IMR-90 (cell line): ENCODE results near the gene PRSS56. TPM values are rescaled to one million over a fixed set of nuclear protein-coding genes. Genes with fewer than 3 reads are reported as not detected.

Source experiments
- ATAC-seq: fragments of 200-7000 bp; cut with Tn5 transposase; 2 replicates; pipeline ENCODE4 v1.9.1; 2020; ENCODE audit warnings: low read depth, mild to moderate bottlenecking, moderate library complexity
- BruUV-seq: library from RNA; stranded (reverse); fragments of 400-500 nt; replicated peaks from 2 replicates; lab custom pipeline; 2021; lab: Mats Ljungman, UMichigan
- CTCF ChIA-PET: fragments of 300-600 bp; formaldehyde crosslinking; extraction: SDS; loops from one replicate; lab custom pipeline; 2021; ENCODE audit warnings: antibody characterized with exemption; lab: Yijun Ruan, JAX
- POLR2A ChIA-PET: fragments of 300-600 bp; sonication (Branson Sonifier 250); formaldehyde crosslinking; loops from one replicate; lab custom pipeline; 2022; ENCODE audit warnings: antibody characterized with exemption; ENCODE audit not compliant: unreplicated experiment; lab: Charles Lee
- DNase-seq: peaks from one replicate; pipeline ENCODE4 v3.0.0; 2013
- H2AFZ ChIP-seq: replicated peaks from 2 replicates; pipeline ENCODE3; 2013; ENCODE audit warnings: low read length, mild to moderate bottlenecking; ENCODE audit not compliant: poor library complexity
- H2AK5ac ChIP-seq: 2 replicates; pipeline ENCODE4 v1.6.1; 2013; ENCODE audit warnings: low read depth, low read length, inconsistent platforms
- H2AK9ac ChIP-seq: replicated peaks from 2 replicates; pipeline ENCODE3; 2013; ENCODE audit warnings: mild to moderate bottlenecking, low read depth, low read length, moderate library complexity; ENCODE audit not compliant: poor library complexity
- H2BK120ac ChIP-seq: 2 replicates; pipeline ENCODE4 v1.6.1; 2013; ENCODE audit warnings: low read depth, low read length, inconsistent platforms
- H2BK15ac ChIP-seq: 3 replicates; pipeline ENCODE4 v1.6.1; 2013; ENCODE audit warnings: low read depth, low read length, inconsistent platforms
- H2BK20ac ChIP-seq: 2 replicates; pipeline ENCODE4 v1.6.1; 2013; ENCODE audit warnings: low read depth, mild to moderate bottlenecking, inconsistent platforms, low read length, moderate library complexity
- H2BK5ac ChIP-seq: 2 replicates; pipeline ENCODE4 v1.6.1; 2013; ENCODE audit warnings: mild to moderate bottlenecking, low read depth, low read length, inconsistent platforms; ENCODE audit not compliant: poor library complexity, severe bottlenecking
- H3K14ac ChIP-seq: replicated peaks from 2 replicates; pipeline ENCODE4 v1.6.1; 2013; ENCODE audit warnings: low read depth, low read length, inconsistent platforms
- H3K18ac ChIP-seq: 2 replicates; pipeline ENCODE4 v1.6.1; 2013; ENCODE audit warnings: low read depth, low read length, control low read depth
- H3K23ac ChIP-seq: 2 replicates; pipeline ENCODE4 v1.6.1; 2013; ENCODE audit warnings: low read depth, low read length, inconsistent platforms
- H3K27ac ChIP-seq: 2 replicates; pipeline ENCODE4 v1.5.1; 2013; ENCODE audit warnings: mild to moderate bottlenecking, control low read depth, low read length; ENCODE audit not compliant: insufficient read depth
- H3K27me3 ChIP-seq: 2 replicates; pipeline ENCODE4 v1.6.1; 2013; ENCODE audit warnings: low read length; ENCODE audit not compliant: control insufficient read depth, insufficient read depth
- H3K36me3 ChIP-seq: 2 replicates; pipeline ENCODE4 v1.6.1; 2013; ENCODE audit warnings: low read length, mixed read lengths; ENCODE audit not compliant: control insufficient read depth, insufficient read depth
- H3K4ac ChIP-seq: 2 replicates; pipeline ENCODE4 v1.6.1; 2013; ENCODE audit warnings: low read depth, low read length, inconsistent platforms
- H3K4me1 ChIP-seq: 2 replicates; pipeline ENCODE4 v1.6.1; 2013; ENCODE audit warnings: low read length, mixed read lengths; ENCODE audit not compliant: control insufficient read depth, insufficient read depth
- H3K4me2 ChIP-seq: 2 replicates; pipeline ENCODE4 v1.6.1; 2013; ENCODE audit warnings: low read depth, mild to moderate bottlenecking, control low read depth, low read length, moderate library complexity
- H3K4me3 ChIP-seq: 2 replicates; pipeline ENCODE4 v1.5.1; 2013; ENCODE audit warnings: low read depth, mild to moderate bottlenecking, control low read depth, low read length, moderate library complexity; ENCODE audit not compliant: insufficient read depth
- H3K56ac ChIP-seq: 2 replicates; pipeline ENCODE4 v1.6.1; 2013; ENCODE audit warnings: low read length, inconsistent platforms; ENCODE audit not compliant: insufficient read depth; ENCODE audit errors: extremely low read depth
- H3K79me1 ChIP-seq, 2 experiments: 2 replicates each; pipeline ENCODE4 v1.6.1; 2013; ENCODE audit warnings: low read length in 2 of 2, inconsistent platforms in 1 of 2, low read depth in 1 of 2
- H3K9ac ChIP-seq: 2 replicates; pipeline ENCODE4 v1.6.1; 2013; ENCODE audit warnings: low read depth, low read length, control low read depth
- H3K9me1 ChIP-seq: 2 replicates; pipeline ENCODE4 v1.6.1; 2013; ENCODE audit warnings: low read length, inconsistent platforms; ENCODE audit not compliant: insufficient read depth
- H3K9me3 ChIP-seq: 2 replicates; pipeline ENCODE4 v1.6.1; 2013; ENCODE audit warnings: low read length; ENCODE audit not compliant: control insufficient read depth, insufficient read depth
- H4K20me1 ChIP-seq: 2 replicates; pipeline ENCODE4 v1.6.1; 2013; ENCODE audit warnings: low read length, inconsistent platforms; ENCODE audit not compliant: insufficient read depth
- H4K5ac ChIP-seq: 2 replicates; pipeline ENCODE4 v1.6.1; 2013; ENCODE audit warnings: mild to moderate bottlenecking, low read depth, low read length, control low read depth
- H4K8ac ChIP-seq, 2 experiments: 2 replicates each; pipeline ENCODE4 v1.6.1; 2013; ENCODE audit warnings: low read depth in 2 of 2, low read length in 2 of 2, control low read depth in 1 of 2, inconsistent platforms in 1 of 2
- H4K91ac ChIP-seq: 2 replicates; pipeline ENCODE4 v1.6.1; 2013; ENCODE audit warnings: low read depth, low read length, inconsistent platforms; ENCODE audit not compliant: insufficient read depth
- BHLHE40 ChIP-seq: fragments of 150-350 bp; IDR thresholded peaks from 2 replicates; pipeline ENCODE4 v1.6.1; 2016; ENCODE audit warnings: mild to moderate bottlenecking, low read depth, low read length
- CEBPB ChIP-seq: IDR thresholded peaks from 2 replicates; pipeline ENCODE4 v1.6.1; 2012; ENCODE audit warnings: low read depth, low read length, improper control_type of control experiment
- FOS ChIP-seq: fragments of 150-350 bp; IDR thresholded peaks from 2 replicates; pipeline ENCODE4 v1.6.1; 2016; ENCODE audit warnings: low read depth, low read length
- MAZ ChIP-seq: IDR thresholded peaks from 2 replicates; pipeline ENCODE4 v1.6.1; 2012; ENCODE audit warnings: low read depth, mild to moderate bottlenecking, low read length, improper control_type of control experiment, moderate library complexity, borderline replicate concordance
- MXI1 ChIP-seq: IDR thresholded peaks from 2 replicates; pipeline ENCODE4 v1.6.1; 2012; ENCODE audit warnings: low read depth, mild to moderate bottlenecking, low read length, moderate library complexity, borderline replicate concordance
- POLR2A ChIP-seq: IDR thresholded peaks from 2 replicates; pipeline ENCODE4 v1.6.1; 2012; ENCODE audit warnings: mild to moderate bottlenecking, low read depth, low read length
- RFX5 ChIP-seq: IDR thresholded peaks from 2 replicates; pipeline ENCODE4 v1.8.0; 2012; ENCODE audit warnings: low read depth, mild to moderate bottlenecking, low read length, moderate library complexity
- SMC3 ChIP-seq: fragments of 150-350 bp; IDR thresholded peaks from 2 replicates; pipeline ENCODE4 v1.6.1; 2016; ENCODE audit warnings: low read depth, mild to moderate bottlenecking, antibody characterized with exemption, low read length, moderate library complexity
- WGBS, 2 experiments: methylation state at CpG; one replicate each; pipeline versions ENCODE4 v1.1.5 to v1.1.7; 2013; ENCODE audit warnings: missing lambda C conversion rate in 2 of 2; ENCODE audit not compliant: insufficient read length in 1 of 2; ENCODE audit errors: extremely low coverage in 2 of 2; 5-methylcytosine and 5-hydroxymethylcytosine counted together
- dilution Hi-C: fragments of 300-500 bp; cut with HindIII; formaldehyde crosslinking; loops from one replicate; pipeline ENCODE4 v1.14.3; 2018; ENCODE audit warnings: low sequenced_read_pairs; ENCODE audit not compliant: unreplicated experiment
- in situ Hi-C: fragments of 300-500 bp; cut with MboI; formaldehyde crosslinking; loops from 3 replicates; pipeline ENCODE4 v1.14.3; 2019; ENCODE audit warnings: low sequenced_read_pairs, inconsistent platforms, mixed read lengths
- intact Hi-C: fragments of 100-400 bp; cut with micrococcal nuclease; formaldehyde crosslinking; loops from 2 replicates; pipeline ENCODE4 v1.10.0; 2022
- polyA plus RNA-seq, 3 experiments: library from polyadenylated mRNA; depleted of rRNA; stranded (reverse); fragments of >200 nt; gene quantifications; 2 replicates each; pipeline ENCODE4 v1.2.3, GENCODE V29; 2012; ENCODE audit warnings: low replicate concordance in 1 of 3
- total RNA-seq: library from RNA; depleted of rRNA; stranded (reverse); fragments of >200 nt; gene quantifications from 2 replicates; pipeline ENCODE4 v1.2.3, GENCODE V29; 2012
- TF ChIP-seq, protein P1 (sequence below): fragments of 150-350 bp; IDR thresholded peaks from 2 replicates; pipeline ENCODE4 v1.6.1; 2017; ENCODE audit warnings: mild to moderate bottlenecking, antibody characterized with exemption, low read length, low read depth
- TF ChIP-seq, protein P2 (sequence below): fragments of 150-350 bp; IDR thresholded peaks from 2 replicates; pipeline ENCODE4 v1.6.1; 2016; ENCODE audit warnings: low read depth, mild to moderate bottlenecking, low read length, moderate library complexity, borderline replicate concordance

Gene PRSS56
- total and polyA plus RNA-seq, 2 of the 4 experiments (the other 2 are of a cell fraction): not detected

- CTCF ChIA-PET: no interaction called here
- Histone ChIP-seq H3K27ac (no peak overlapping the region), H2AK5ac (no peak overlapping the region), H2BK120ac (no peak overlapping the region), H3K14ac (no peak overlapping the region), H4K8ac (no peak overlapping the region), H4K91ac (no peak overlapping the region), H3K18ac (no peak overlapping the region), H3K23ac (no peak overlapping the region), H3K4me1 (no peaks in the 10 kb centered on the region; the same call in 1 of the 2 replicates), H3K4ac (no peak overlapping the region), H3K9ac (no peak overlapping the region), H2BK20ac (no peak overlapping the region), H2AFZ (no peak overlapping the region), H2BK5ac (no peak overlapping the region), H4K5ac (no peak overlapping the region), H2BK15ac (no peak overlapping the region), H3K4me3 (no peak overlapping the region), H3K56ac (no peak overlapping the region), H3K79me1 (no peaks in the 10 kb centered on the region), H2AK9ac (no peak overlapping the region), H3K4me2 (no peak overlapping the region), H3K9me1 (0 out of 2 replicates have a peak, but pooled peaks cover 5% of the 10 kb centered on the region), H3K9me3 (peaks cover 6% of the 10 kb centered on the region), H4K20me1 (no peaks in the 10 kb centered on the region; the same call in 1 of the 2 replicates), H3K36me3 (0 out of 2 replicates have a peak, but pooled peaks cover 1% of the 10 kb centered on the region), H3K27me3 (peaks cover 17% of the 10 kb centered on the region)
- dilution Hi-C loops (no loop called here), in situ Hi-C loops (no loop called here), intact Hi-C loops (no loop called here)
- ATAC-seq: no peak
- TF ChIP-seq MXI1 (no peak), CEBPB (no peak), SMC3 (no peak), BHLHE40 (no peak), RFX5 (no peak), FOS (no peak), MAZ (no peak), POLR2A (no peak)
- TF ChIP-seq, protein P1, sequence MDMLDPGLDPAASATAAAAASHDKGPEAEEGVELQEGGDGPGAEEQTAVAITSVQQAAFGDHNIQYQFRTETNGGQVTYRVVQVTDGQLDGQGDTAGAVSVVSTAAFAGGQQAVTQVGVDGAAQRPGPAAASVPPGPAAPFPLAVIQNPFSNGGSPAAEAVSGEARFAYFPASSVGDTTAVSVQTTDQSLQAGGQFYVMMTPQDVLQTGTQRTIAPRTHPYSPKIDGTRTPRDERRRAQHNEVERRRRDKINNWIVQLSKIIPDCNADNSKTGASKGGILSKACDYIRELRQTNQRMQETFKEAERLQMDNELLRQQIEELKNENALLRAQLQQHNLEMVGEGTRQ: no peak
- TF ChIP-seq, protein P2, sequence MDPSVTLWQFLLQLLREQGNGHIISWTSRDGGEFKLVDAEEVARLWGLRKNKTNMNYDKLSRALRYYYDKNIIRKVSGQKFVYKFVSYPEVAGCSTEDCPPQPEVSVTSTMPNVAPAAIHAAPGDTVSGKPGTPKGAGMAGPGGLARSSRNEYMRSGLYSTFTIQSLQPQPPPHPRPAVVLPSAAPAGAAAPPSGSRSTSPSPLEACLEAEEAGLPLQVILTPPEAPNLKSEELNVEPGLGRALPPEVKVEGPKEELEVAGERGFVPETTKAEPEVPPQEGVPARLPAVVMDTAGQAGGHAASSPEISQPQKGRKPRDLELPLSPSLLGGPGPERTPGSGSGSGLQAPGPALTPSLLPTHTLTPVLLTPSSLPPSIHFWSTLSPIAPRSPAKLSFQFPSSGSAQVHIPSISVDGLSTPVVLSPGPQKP: no peak
- no TSS peak for BruUV-seq
- POLR2A ChIA-PET: no interaction called here
- WGBS, 2 experiments: 90% methylated on average over 7 of the region's 17 CpGs; no CpG with 5 or more reads in 1 of the 2 experiments
- DNase-seq: no peak
Measured at GRCh38 chr2:232540441-232541041, 20.4 kb downstream of the PRSS56 start.
